GM19467 (cell line): Measurements from ENCODE around the gene CLCN4.

Experiments
- ATAC-seq: cut with Tn5 transposase; IDR thresholded peaks from one replicate; pipeline ENCODE4 v1.9.1; 2021; ENCODE audit warnings: mild to moderate bottlenecking, moderate library complexity; ENCODE audit not compliant: unreplicated experiment

The CLCN4 gene

GRCh38 chrX:10156199-10157031, at the start of gene CLCN4:
Gene CLCN4 (plus strand): TSS chrX:10156975. CDS start chrX:10185033, 28,058 bp downstream.
- ATAC-seq: peak; percentile 60

GRCh38 chrX:10107483-10107882, 49.3 kb upstream of the CLCN4 start:
- ATAC-seq: no peak

- ATAC-seq: no peak
Observed at GRCh38 chrX:10108288-10108687, 48.5 kb upstream of the CLCN4 start.

GRCh38 chrX:10109695-10110094, 47.1 kb upstream of the CLCN4 start:
- no peak for ATAC-seq

- no peak for ATAC-seq
Observed at GRCh38 chrX:10110316-10110935, 46.3 kb upstream of the CLCN4 start.

GRCh38 chrX:10110984-10111363, 45.8 kb upstream of the CLCN4 start:
- no peak for ATAC-seq

GRCh38 chrX:10111364-10112148, 45.2 kb upstream of the CLCN4 start:
- no peak for ATAC-seq

- no peak for ATAC-seq
Observed at GRCh38 chrX:10112510-10112909, 44.3 kb upstream of the CLCN4 start.

GRCh38 chrX:10115082-10115481, 41.7 kb upstream of the CLCN4 start:
- no peak for ATAC-seq

- no peak for ATAC-seq
Observed at GRCh38 chrX:10117301-10117700, 39.5 kb upstream of the CLCN4 start.

GRCh38 chrX:10117864-10118377, 38.9 kb upstream of the CLCN4 start:
- no peak for ATAC-seq

GRCh38 chrX:10118530-10118929, 38.2 kb upstream of the CLCN4 start:
- ATAC-seq: no peak

- ATAC-seq: peak; percentile 54
Observed at GRCh38 chrX:10119399-10119990, 37.3 kb upstream of the CLCN4 start.

- no peak for ATAC-seq
Observed at GRCh38 chrX:10120331-10120730, 36.4 kb upstream of the CLCN4 start.

GRCh38 chrX:10120828-10121227, 35.9 kb upstream of the CLCN4 start:
- ATAC-seq: no peak

GRCh38 chrX:10121787-10122186, 35.0 kb upstream of the CLCN4 start:
- peak; percentile 54 for ATAC-seq

- ATAC-seq: no peak
Observed at GRCh38 chrX:10124506-10125247, 32.1 kb upstream of the CLCN4 start.

GRCh38 chrX:10125248-10125615, 31.5 kb upstream of the CLCN4 start:
- ATAC-seq: no peak

GRCh38 chrX:10126044-10126443, 30.7 kb upstream of the CLCN4 start:
- no peak for ATAC-seq

GRCh38 chrX:10126834-10127233, 29.9 kb upstream of the CLCN4 start:
- ATAC-seq: no peak
